HG03196 (cell line): ENCODE data around the gene MSX2.

ENCODE experiments used
- ATAC-seq: cut with Tn5 transposase; IDR thresholded peaks from one replicate; pipeline ENCODE4 v1.9.1; 2021; ENCODE audit not compliant: unreplicated experiment

Gene MSX2

GRCh38 chr5:174724484-174725260, at the start of gene MSX2:
Gene MSX2, plus strand, starts transcription at chr5:174724582. Its CDS starts 78 bp downstream, at chr5:174724660.
- no peak for ATAC-seq

- no peak for ATAC-seq
Measured at GRCh38 chr5:174675110-174675509, 49.3 kb upstream of the MSX2 start.

- ATAC-seq: no peak
Measured at GRCh38 chr5:174675916-174676315, 48.5 kb upstream of the MSX2 start.

GRCh38 chr5:174678107-174678506, 46.3 kb upstream of the MSX2 start:
- ATAC-seq: no peak

GRCh38 chr5:174680901-174681565, 43.3 kb upstream of the MSX2 start:
- no peak for ATAC-seq

- ATAC-seq: no peak
Measured at GRCh38 chr5:174687503-174687902, 36.9 kb upstream of the MSX2 start.

- ATAC-seq: no peak
Measured at GRCh38 chr5:174688441-174689354, 35.7 kb upstream of the MSX2 start.

GRCh38 chr5:174690271-174690670, 34.1 kb upstream of the MSX2 start:
- ATAC-seq: no peak

GRCh38 chr5:174692381-174692780, 32.0 kb upstream of the MSX2 start:
- no peak for ATAC-seq

GRCh38 chr5:174692982-174693422, 31.4 kb upstream of the MSX2 start:
- ATAC-seq: no peak

- no peak for ATAC-seq
Measured at GRCh38 chr5:174693697-174694385, 30.5 kb upstream of the MSX2 start.

- ATAC-seq: no peak
Measured at GRCh38 chr5:174694611-174695010, 29.8 kb upstream of the MSX2 start.

GRCh38 chr5:174698156-174698555, 26.2 kb upstream of the MSX2 start:
- ATAC-seq: no peak

- no peak for ATAC-seq
Measured at GRCh38 chr5:174699131-174699530, 25.3 kb upstream of the MSX2 start.

- ATAC-seq: no peak
Measured at GRCh38 chr5:174706997-174707572, 17.3 kb upstream of the MSX2 start.

GRCh38 chr5:174707671-174708070, 16.7 kb upstream of the MSX2 start:
- ATAC-seq: no peak

- ATAC-seq: no peak
Measured at GRCh38 chr5:174708476-174709207, 15.7 kb upstream of the MSX2 start.

GRCh38 chr5:174714751-174715150, 9.6 kb upstream of the MSX2 start:
- ATAC-seq: no peak

GRCh38 chr5:174715804-174716203, 8.6 kb upstream of the MSX2 start:
- ATAC-seq: no peak
